Measurements from ENCODE around the gene LCE1A.
A peak's percentile ranks its signal among the peaks of the same experiment; 100 is the strongest.

LCE1A gene

DNA sequence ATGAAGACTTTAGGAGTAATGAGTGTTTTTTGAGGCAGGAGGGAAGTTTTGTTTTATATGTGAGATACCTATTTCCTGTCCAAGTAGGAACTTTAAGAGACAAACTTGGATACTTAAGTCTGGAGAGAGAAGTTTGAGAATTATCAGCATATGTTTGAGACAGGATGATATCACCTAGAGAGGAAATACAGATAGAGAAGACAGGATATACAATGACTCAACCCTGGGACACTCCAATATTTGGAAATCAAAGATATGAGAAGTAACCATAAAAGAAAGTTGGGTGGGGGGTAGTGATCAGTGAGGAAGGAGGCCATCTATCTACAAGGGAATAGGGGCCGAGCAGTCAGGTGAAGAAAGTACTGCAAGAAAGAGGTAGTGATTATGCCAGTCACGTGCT is 39.0 kb downstream of the LCE1A start:
- TF ChIP-seq, protein P1, sequence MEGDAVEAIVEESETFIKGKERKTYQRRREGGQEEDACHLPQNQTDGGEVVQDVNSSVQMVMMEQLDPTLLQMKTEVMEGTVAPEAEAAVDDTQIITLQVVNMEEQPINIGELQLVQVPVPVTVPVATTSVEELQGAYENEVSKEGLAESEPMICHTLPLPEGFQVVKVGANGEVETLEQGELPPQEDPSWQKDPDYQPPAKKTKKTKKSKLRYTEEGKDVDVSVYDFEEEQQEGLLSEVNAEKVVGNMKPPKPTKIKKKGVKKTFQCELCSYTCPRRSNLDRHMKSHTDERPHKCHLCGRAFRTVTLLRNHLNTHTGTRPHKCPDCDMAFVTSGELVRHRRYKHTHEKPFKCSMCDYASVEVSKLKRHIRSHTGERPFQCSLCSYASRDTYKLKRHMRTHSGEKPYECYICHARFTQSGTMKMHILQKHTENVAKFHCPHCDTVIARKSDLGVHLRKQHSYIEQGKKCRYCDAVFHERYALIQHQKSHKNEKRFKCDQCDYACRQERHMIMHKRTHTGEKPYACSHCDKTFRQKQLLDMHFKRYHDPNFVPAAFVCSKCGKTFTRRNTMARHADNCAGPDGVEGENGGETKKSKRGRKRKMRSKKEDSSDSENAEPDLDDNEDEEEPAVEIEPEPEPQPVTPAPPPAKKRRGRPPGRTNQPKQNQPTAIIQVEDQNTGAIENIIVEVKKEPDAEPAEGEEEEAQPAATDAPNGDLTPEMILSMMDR (conservative IDR thresholded peaks at IDR 0.05; ENCODE audit: low read depth, low read length) = no peak
- H3K4me3 ChIP-seq (ENCODE audit: low read length) = no peak overlapping the region
- DNase-seq (ENCODE audit: low read depth) = no peak

- no peak overlapping the region for H3K4me3 ChIP-seq (ENCODE audit: low read length)
- DNase-seq (ENCODE audit: low read depth) = no peak
- TF ChIP-seq, protein P1 (conservative IDR thresholded peaks at IDR 0.05; ENCODE audit: low read depth, low read length) = peak; percentile 92
Measured at GRCh38 chr1:152869808-152870419, 42.6 kb downstream of the LCE1A start.

DNA sequence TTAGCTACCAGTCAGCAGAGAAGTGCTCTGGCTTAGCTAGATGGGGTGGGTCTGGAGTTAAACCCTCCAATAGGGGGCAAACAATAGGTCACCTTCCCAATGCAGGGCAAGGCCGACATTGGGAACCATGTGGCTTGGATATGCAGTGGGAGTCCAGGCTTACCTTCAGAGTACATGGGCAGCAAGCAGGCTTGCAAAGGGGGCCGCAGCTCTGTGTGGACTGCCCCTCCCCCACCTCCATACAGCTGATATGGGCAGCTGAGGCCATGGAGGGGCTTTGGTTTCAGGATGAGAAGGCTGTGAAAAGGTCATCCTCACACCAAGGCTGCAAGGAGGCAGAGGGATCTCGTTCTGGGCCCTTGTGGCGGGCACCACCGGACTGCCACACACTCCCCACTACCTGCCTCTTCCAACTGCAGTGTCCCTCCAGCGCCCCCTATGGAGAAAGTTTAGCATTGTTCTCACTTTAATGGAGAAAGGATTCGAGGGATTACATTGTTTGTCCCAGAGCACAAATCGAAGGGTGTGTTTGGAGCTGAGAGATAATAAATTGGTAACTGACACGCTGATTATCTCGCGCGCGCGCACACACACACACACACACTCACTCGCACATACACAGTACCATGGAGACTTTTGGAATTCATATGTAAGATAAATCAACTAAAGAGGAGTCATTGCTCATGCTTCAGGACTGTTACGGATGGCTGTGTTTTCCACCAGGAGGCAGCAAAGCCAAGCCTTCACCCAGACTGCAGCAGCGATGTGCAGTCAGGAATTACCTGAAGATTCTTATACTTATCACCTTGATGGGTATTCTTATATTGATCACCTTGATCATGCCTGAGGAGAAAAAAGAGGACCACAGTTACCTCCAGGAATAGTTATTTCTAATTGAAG is 43.8 kb downstream of the LCE1A start:
- TF ChIP-seq, protein P1 (conservative IDR thresholded peaks at IDR 0.05; ENCODE audit: low read depth, low read length) = peak; percentile 78
- DNase-seq (ENCODE audit: low read depth) = no peak
- no peak overlapping the region for H3K4me3 ChIP-seq (ENCODE audit: low read length)

DNA sequence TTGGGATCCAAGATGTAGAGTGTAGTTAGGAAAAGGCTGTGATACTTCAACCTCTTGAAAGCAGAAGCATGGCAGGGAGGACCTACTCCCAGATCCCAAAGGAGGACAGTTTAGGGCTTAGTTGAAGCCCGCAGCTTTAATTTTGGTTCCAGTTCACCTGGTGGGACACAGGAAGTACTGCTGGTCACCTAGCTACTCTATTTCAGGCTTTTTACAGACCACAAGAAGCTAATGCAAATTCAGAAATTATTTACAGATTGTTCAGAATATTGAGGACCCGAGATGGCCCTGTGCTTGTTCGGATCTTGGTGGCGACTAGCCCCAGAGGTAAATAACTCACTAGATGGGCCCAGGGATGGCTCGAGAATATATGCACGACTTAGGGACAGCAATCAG is 44.5 kb downstream of the LCE1A start:
- no peak for DNase-seq (ENCODE audit: low read depth)
- TF ChIP-seq, protein P1 (conservative IDR thresholded peaks at IDR 0.05; ENCODE audit: low read depth, low read length) = no peak
- no peak overlapping the region for H3K4me3 ChIP-seq (ENCODE audit: low read length)

DNA sequence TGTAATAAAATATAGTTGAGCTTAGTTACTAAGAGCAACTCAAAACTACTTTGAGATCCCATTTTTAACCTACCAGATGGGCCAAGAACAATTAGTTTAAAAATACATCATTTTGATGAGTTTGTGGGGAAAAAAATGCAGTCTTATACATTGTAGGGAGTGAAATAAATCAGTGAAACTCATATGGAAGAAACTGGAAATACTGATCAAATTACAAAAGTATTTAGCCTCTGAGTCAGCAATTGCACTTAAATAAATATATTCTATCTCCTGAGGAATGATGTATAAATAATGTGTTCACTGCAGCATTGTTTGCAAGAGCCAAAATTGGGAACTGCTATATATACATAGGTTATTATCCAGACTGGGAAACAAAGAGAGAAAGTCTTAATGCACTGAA is 46.2 kb downstream of the LCE1A start:
- no peak overlapping the region for H3K4me3 ChIP-seq (ENCODE audit: low read length)
- TF ChIP-seq, protein P1 (conservative IDR thresholded peaks at IDR 0.05; ENCODE audit: low read depth, low read length) = no peak
- no peak for DNase-seq (ENCODE audit: low read depth)

DNA sequence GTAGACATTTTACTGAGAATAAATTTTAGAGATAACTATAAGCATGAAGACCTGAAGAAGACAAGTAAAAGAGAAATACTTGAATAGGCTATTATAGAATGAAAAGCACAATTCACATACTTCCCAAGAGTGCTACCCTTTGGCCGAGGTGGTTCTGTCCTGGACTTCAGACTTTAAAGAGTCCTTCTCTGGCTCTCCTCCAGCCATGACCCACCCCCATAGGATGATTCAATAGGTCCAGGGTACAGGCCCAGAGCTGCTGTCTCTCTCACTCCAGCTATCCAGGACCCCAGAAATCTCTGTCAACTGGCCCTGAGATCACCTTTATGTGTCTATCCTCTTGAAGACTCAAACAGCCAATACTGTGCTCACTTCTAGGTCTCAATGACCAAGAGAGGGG is 49.6 kb downstream of the LCE1A start:
- no peak overlapping the region for H3K4me3 ChIP-seq (ENCODE audit: low read length)
- DNase-seq (ENCODE audit: low read depth) = no peak
- TF ChIP-seq, protein P1 (conservative IDR thresholded peaks at IDR 0.05; ENCODE audit: low read depth, low read length) = no peak

Data from retinal pigment epithelial cell (primary cell).